Chondrocyte (in vitro differentiated cells): ENCODE results near the gene CYP2C19. TPM values are rescaled to one million over a fixed set of nuclear protein-coding genes. Genes with fewer than 3 reads are reported as not detected.
"Not testable (repeated sequence)": the region's sequence is repeated elsewhere in the genome, so short reads cannot be mapped to it uniquely, and the experiment has no call there.

Experiments used
- DNase-seq: peaks from one replicate; pipeline ENCODE4 v3.0.0; 2021; ENCODE audit warnings: mixed read lengths, low spot score
- H3K27ac Mint-ChIP-seq: one replicate; pipeline ENCODE4 v1.8.0; 2021; ENCODE audit warnings: mild to moderate bottlenecking, moderate library complexity, mixed read lengths; ENCODE audit not compliant: unreplicated experiment
- H3K27me3 Mint-ChIP-seq: 2 replicates; pipeline ENCODE4 v1.8.0; 2021; ENCODE audit warnings: low read depth, mixed read lengths
- H3K36me3 Mint-ChIP-seq: 2 replicates; pipeline ENCODE4 v1.8.0; 2021; ENCODE audit warnings: low read depth, mixed read lengths
- H3K4me1 Mint-ChIP-seq: 2 replicates; pipeline ENCODE4 v1.8.0; 2021; ENCODE audit warnings: low read depth, mild to moderate bottlenecking, mixed read lengths
- H3K4me3 Mint-ChIP-seq: one replicate; pipeline ENCODE4 v1.8.0; 2021; ENCODE audit warnings: mild to moderate bottlenecking, moderate library complexity, mixed read lengths; ENCODE audit not compliant: unreplicated experiment
- H3K9me3 Mint-ChIP-seq: 2 replicates; pipeline ENCODE4 v1.8.0; 2021; ENCODE audit warnings: low read depth, mixed read lengths
- total RNA-seq: library from RNA; stranded (reverse); gene quantifications from 3 replicates; pipeline ENCODE4 v1.2.1, GENCODE V29; 2021
- TF ChIP-seq, protein P1 (sequence below): fragments of 200-600 bp; sonication (generic); IDR thresholded peaks from 2 replicates; pipeline ENCODE4 v1.5.0; 2021; ENCODE audit warnings: antibody characterized with exemption, mild to moderate bottlenecking, moderate library complexity

The CYP2C19 gene
- total RNA-seq, 1 donor from 2014 or later, result 0.12 TPM

DNA sequence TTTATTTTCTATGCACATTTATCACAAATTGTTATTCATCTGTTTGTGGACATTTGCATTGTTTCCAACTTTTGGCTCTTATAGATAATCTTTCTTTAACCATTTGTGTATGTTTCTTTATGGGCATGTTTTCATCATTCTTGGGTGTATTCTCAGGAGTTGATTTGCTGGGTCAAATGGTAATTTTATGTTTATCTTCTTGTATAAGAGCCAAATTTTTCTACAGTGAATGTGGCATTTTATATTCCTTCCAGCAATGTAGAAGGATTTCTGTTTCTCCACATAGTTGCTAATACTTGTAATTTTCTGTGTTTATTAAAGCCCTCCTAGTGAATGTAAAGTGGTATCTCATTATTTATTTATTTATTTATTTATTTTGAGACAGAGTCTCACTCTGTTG is 21.8 kb downstream of the CYP2C19 start:
- Mint-ChIP-seq H3K9me3 (peaks cover 3% of the 10 kb centered on the region), H3K4me1 (no peaks in the 10 kb centered on the region), H3K36me3 (no peaks in the 10 kb centered on the region), H3K27me3 (no peaks in the 10 kb centered on the region), H3K27ac (no peak overlapping the region), H3K4me3 (no peak overlapping the region)
- TF ChIP-seq, protein P1, sequence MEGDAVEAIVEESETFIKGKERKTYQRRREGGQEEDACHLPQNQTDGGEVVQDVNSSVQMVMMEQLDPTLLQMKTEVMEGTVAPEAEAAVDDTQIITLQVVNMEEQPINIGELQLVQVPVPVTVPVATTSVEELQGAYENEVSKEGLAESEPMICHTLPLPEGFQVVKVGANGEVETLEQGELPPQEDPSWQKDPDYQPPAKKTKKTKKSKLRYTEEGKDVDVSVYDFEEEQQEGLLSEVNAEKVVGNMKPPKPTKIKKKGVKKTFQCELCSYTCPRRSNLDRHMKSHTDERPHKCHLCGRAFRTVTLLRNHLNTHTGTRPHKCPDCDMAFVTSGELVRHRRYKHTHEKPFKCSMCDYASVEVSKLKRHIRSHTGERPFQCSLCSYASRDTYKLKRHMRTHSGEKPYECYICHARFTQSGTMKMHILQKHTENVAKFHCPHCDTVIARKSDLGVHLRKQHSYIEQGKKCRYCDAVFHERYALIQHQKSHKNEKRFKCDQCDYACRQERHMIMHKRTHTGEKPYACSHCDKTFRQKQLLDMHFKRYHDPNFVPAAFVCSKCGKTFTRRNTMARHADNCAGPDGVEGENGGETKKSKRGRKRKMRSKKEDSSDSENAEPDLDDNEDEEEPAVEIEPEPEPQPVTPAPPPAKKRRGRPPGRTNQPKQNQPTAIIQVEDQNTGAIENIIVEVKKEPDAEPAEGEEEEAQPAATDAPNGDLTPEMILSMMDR, result no peak
- DNase-seq, result no peak

DNA sequence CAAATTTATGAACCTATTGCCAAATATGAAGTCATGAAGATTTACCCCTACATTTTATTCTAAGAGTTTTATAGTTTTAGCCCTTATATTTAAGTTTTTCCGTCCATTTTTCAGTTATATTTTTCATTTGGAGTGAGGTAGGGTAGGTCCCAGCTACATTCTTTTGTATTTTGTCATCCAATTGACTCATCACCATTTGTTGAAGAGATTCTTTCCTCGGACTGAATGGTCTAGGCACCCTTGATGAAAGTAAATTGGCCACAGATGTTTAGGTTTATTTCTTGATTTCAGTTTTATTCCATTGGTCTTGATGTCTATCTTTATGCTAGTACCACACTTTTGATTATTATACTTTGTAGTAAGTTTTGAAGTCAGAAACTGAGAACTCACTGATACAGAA is 22.7 kb downstream of the CYP2C19 start:
- DNase-seq, result no peak
- TF ChIP-seq, protein P1, result no peak
- H3K4me3 Mint-ChIP-seq, result no peak overlapping the region
- no peaks in the 10 kb centered on the region for H3K27me3 Mint-ChIP-seq
- H3K9me3 Mint-ChIP-seq, result peaks cover 8% of the 10 kb centered on the region
- no peaks in the 10 kb centered on the region for H3K36me3 Mint-ChIP-seq
- H3K27ac Mint-ChIP-seq, result no peak overlapping the region
- no peaks in the 10 kb centered on the region for H3K4me1 Mint-ChIP-seq

DNA sequence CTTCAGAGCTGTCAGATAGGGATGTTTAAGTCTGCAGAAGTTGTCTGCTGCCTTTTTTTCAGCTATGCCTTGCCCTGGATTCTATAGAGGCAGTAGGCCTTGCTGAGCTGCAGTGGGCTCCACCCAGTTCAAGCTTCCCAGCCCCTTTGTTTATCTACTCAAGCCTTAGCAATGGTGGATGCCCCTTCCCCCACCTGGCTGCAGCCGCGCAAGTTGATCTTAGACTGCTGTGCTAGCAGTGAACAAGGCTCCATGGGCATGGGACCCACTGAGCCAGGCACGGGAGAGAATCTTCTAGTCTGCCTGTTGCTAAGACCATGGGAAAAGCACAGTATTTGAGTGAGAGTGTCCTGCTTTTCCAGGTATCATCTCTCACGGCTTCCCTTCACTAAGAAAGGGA is 38.1 kb downstream of the CYP2C19 start:
- peaks cover 34% of the 10 kb centered on the region for H3K9me3 Mint-ChIP-seq
- H3K27me3 Mint-ChIP-seq, H3K4me3 Mint-ChIP-seq, H3K36me3 Mint-ChIP-seq, H3K4me1 Mint-ChIP-seq, H3K27ac Mint-ChIP-seq: not testable (repeated sequence)
- peak; percentile 42 for DNase-seq

DNA sequence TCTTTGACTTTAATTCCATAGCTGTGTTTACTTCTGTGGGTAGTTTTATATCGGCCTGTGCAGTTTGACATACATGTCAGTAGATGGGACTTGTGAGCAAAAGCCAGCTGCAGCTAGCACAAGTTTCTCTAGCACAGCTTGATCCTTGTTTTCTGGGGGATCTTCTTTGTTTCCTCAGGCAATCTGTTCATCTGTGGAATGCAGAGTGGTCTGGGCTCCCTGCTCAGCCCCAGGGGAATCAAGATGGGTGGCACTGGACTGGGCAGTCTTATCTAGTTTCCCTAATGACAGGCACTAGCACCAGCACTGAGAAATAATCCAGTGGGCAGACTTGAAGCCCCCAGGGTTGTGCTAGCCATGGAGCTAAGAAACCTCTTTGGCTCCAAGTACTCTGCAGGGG is 40.8 kb downstream of the CYP2C19 start:
- Mint-ChIP-seq H3K27ac (no peak overlapping the region), H3K36me3 (no peaks in the 10 kb centered on the region), H3K9me3 (peaks cover 32% of the 10 kb centered on the region), H3K4me1 (no peaks in the 10 kb centered on the region), H3K4me3 (no peak overlapping the region), H3K27me3 (no peaks in the 10 kb centered on the region)
- TF ChIP-seq, protein P1, result no peak
- DNase-seq, result no peak

DNA sequence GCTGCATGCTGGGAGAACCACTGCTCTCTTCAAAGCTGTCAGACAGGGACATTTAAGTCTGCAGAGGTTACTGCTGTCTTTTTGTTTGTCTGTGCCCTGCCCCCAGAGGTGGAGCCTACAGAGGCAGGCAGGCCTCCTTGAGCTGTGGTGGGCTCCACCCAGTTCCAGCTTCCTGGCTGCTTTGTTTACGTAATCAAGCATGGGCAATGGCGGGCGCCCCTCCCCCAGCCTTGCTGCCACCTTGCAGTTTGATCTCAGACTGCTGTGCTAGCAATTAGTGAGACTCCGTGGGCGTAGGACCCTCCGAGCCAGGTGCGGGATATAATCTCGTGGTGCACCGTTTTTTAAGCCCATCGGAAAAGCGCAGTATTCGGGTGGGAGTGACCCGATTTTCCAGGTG is 67.5 kb downstream of the CYP2C19 start:
- not testable (repeated sequence) for DNase-seq

DNA sequence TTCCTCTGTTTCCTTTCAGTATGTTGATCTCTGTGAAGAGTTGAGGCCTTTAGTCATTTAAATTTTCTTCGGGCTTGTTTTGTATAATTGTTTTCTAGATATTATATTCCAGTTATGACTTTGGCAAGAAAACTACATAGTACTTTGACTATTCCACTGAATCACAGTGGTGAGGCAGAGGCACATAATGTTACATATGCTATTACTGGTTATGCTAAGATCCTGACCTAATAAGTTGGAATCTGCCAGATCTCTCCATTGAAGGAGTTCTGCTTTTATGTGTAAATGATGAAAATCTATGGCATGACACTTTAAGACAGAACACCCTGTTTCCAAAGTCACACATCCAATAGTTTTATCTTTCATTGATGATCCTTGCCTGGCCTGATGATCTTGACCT is 83.7 kb downstream of the CYP2C19 start:
- peaks cover 10% of the 10 kb centered on the region for H3K9me3 Mint-ChIP-seq

More for the DNA sequence above, 67.5 kb downstream of the CYP2C19 start:
- H3K27ac Mint-ChIP-seq, H3K4me1 Mint-ChIP-seq, H3K4me3 Mint-ChIP-seq, H3K36me3 Mint-ChIP-seq, H3K27me3 Mint-ChIP-seq: not testable (repeated sequence)
- H3K9me3 Mint-ChIP-seq, result peaks cover 44% of the 10 kb centered on the region

More for the DNA sequence above, 83.7 kb downstream of the CYP2C19 start:
- TF ChIP-seq, protein P1, result no peak
- Mint-ChIP-seq H3K4me3 (no peak overlapping the region), H3K4me1 (no peaks in the 10 kb centered on the region), H3K27ac (no peak overlapping the region), H3K36me3 (no peaks in the 10 kb centered on the region), H3K27me3 (no peaks in the 10 kb centered on the region)
- no peak for DNase-seq
